GM19452 (cell line): ENCODE measurements around the gene PCDH17.

Experiments
- ATAC-seq: cut with Tn5 transposase; IDR thresholded peaks from one replicate; pipeline ENCODE4 v1.9.1; 2021; ENCODE audit not compliant: unreplicated experiment

The PCDH17 gene

GRCh38 chr13:57724486-57725272 is 93.1 kb downstream of the PCDH17 start:
- no peak for ATAC-seq

- no peak for ATAC-seq
These were observed 93.9 kb downstream of the PCDH17 start for GRCh38 chr13:57725480-57725879.

- ATAC-seq = no peak
These were observed 95.4 kb downstream of the PCDH17 start for GRCh38 chr13:57726981-57727380.

- no peak for ATAC-seq
These were observed 102.8 kb downstream of the PCDH17 start for GRCh38 chr13:57734306-57734705.

GRCh38 chr13:57739089-57739488 is 107.5 kb downstream of the PCDH17 start:
- no peak for ATAC-seq

GRCh38 chr13:57739543-57740190 is 108.1 kb downstream of the PCDH17 start:
- ATAC-seq = no peak

- ATAC-seq = no peak
These were observed 109.2 kb downstream of the PCDH17 start for GRCh38 chr13:57740719-57741118.

GRCh38 chr13:57748096-57748495 is 116.6 kb downstream of the PCDH17 start:
- no peak for ATAC-seq

- ATAC-seq = no peak
These were observed 129.4 kb downstream of the PCDH17 start for GRCh38 chr13:57760951-57761350.

GRCh38 chr13:57763689-57764088 is 132.1 kb downstream of the PCDH17 start:
- no peak for ATAC-seq
